ENCODE results near the gene CNOT1. TPM values are rescaled to one million over a fixed set of nuclear protein-coding genes. Genes with fewer than 3 reads are reported as not detected.

Gene CNOT1
- total and polyA plus RNA-seq, 2 experiments from 2014 or later = 50.8 to 113 TPM

DNA sequence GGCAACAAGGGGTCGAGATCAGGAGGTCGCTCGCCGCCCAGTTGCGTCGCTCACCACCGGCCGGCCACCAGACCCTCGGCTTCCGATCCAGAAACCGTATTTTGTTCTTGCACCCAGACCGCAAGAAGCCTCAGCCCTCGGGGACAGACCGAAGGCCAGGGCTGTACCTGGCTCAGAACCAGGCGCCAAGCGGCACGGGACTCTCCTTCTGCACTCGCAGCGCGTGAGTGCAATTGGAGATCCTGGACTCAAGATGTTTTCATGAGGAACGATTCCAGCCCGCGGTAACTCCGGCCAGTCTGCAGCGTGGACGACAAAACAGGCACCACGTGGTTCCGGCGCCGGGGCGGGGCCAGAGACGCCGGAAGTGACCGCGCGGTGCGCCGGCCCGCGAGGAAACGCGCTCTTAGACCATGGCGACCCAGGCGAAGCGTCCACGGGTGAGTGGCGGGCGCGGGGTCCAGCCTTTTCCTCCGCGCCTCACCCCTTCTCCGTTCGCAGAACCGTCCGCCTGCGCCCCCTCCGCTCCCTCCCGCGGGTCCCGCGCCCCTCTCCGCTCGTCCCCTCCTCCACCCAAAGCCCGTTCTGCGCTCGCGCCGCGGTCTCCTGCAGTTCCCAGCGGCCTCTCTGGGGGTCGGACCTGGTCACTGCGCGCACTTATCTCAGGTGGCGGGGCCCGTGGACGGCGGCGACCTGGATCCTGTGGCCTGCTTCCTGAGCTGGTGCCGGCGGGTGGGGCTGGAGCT is 114.3 kb downstream of the CNOT1 start, which contains the start of gene SETD6:
SETD6 (plus strand) TSS at position 393 of the 746 bp plus-strand sequence; CDS start at position 414, 21 bp downstream.
- peaks cover 7% of the 10 kb centered on the region for H4K20me1 ChIP-seq (ENCODE audit: insufficient read depth, poor library complexity, severe bottlenecking)
- H3K9me3 ChIP-seq (ENCODE audit: low read depth) = no peaks in the 10 kb centered on the region
- TF ChIP-seq EZH2phosphoT487 (IDR thresholded peaks at IDR 0.05; ENCODE audit: low read depth, severe bottlenecking, unreplicated experiment) (no peak), EZH2 (IDR thresholded peaks at IDR 0.05; ENCODE audit: borderline replicate concordance) (no peak)
- TF ChIP-seq, protein P1, sequence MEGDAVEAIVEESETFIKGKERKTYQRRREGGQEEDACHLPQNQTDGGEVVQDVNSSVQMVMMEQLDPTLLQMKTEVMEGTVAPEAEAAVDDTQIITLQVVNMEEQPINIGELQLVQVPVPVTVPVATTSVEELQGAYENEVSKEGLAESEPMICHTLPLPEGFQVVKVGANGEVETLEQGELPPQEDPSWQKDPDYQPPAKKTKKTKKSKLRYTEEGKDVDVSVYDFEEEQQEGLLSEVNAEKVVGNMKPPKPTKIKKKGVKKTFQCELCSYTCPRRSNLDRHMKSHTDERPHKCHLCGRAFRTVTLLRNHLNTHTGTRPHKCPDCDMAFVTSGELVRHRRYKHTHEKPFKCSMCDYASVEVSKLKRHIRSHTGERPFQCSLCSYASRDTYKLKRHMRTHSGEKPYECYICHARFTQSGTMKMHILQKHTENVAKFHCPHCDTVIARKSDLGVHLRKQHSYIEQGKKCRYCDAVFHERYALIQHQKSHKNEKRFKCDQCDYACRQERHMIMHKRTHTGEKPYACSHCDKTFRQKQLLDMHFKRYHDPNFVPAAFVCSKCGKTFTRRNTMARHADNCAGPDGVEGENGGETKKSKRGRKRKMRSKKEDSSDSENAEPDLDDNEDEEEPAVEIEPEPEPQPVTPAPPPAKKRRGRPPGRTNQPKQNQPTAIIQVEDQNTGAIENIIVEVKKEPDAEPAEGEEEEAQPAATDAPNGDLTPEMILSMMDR (IDR thresholded peaks at IDR 0.05; ENCODE audit: poor library complexity) = no peak
- H3K4me3 ChIP-seq = peak within 1 kb of the TSS; percentile 69
- peak within 1 kb of the TSS; percentile 70 for H2AFZ ChIP-seq
- H3K4me1 ChIP-seq (ENCODE audit: insufficient read depth) = peaks cover 21% of the 10 kb centered on the region
- WGBS (ENCODE audit: low lambda C conversion rate, missing lambda C conversion rate) = 2% methylated on average over 77 of the region's 80 CpGs
- H3K4me2 ChIP-seq = peak within 1 kb of the TSS; percentile 93
- peak within 1 kb of the TSS; percentile 81 for H3K27ac ChIP-seq
- H3K79me2 ChIP-seq = peaks cover 5% of the 10 kb centered on the region
- DNase-seq (ENCODE audit: low spot score) = peak; percentile 93
- no peaks in the 10 kb centered on the region for H3K27me3 ChIP-seq
- no peaks in the 10 kb centered on the region for H3K36me3 ChIP-seq (replicated peaks; ENCODE audit: insufficient read depth, low read depth)
- no peaks in the 10 kb centered on the region for H3K9me2 ChIP-seq (replicated peaks; ENCODE audit: insufficient read depth)

DNA sequence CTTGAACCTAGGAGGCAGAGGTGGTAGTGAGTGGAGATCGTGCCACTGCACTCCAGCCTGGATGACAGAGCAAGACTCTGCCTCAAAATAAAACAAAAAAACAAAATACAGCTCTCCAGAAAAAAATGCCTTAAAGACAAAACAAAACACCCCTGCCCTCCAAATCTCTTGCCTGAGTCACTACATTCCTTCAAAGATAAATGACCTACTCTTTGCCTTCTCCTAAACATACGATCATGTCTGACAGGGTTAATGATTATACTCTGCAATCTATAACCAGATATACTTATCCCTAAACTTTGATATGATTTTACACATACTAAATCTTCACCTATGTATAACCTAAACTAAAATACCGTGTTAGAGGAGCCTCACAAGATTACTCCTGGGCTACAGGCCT is 115.8 kb downstream of the CNOT1 start:
- no peaks in the 10 kb centered on the region for H3K9me3 ChIP-seq (ENCODE audit: low read depth)
- no peak for TF ChIP-seq EZH2 (IDR thresholded peaks at IDR 0.05; ENCODE audit: borderline replicate concordance)
- TF ChIP-seq EZH2phosphoT487 (IDR thresholded peaks at IDR 0.05; ENCODE audit: low read depth, severe bottlenecking, unreplicated experiment) = no peak
- TF ChIP-seq, protein P1 (IDR thresholded peaks at IDR 0.05; ENCODE audit: poor library complexity) = no peak
- H3K9me2 ChIP-seq (replicated peaks; ENCODE audit: insufficient read depth) = no peaks in the 10 kb centered on the region
- H3K4me1 ChIP-seq (ENCODE audit: insufficient read depth) = peaks cover 21% of the 10 kb centered on the region
- H3K4me3 ChIP-seq = no peak overlapping the region
- H4K20me1 ChIP-seq (ENCODE audit: insufficient read depth, poor library complexity, severe bottlenecking) = peaks cover 7% of the 10 kb centered on the region
- H3K27ac ChIP-seq = no peak overlapping the region
- H3K4me2 ChIP-seq = peak overlapping the region; percentile 93
- no peak for DNase-seq (ENCODE audit: low spot score)
- H3K79me2 ChIP-seq = peaks cover 2% of the 10 kb centered on the region
- H3K36me3 ChIP-seq (replicated peaks; ENCODE audit: insufficient read depth, low read depth) = no peaks in the 10 kb centered on the region
- H2AFZ ChIP-seq = no peak overlapping the region
- H3K27me3 ChIP-seq = no peaks in the 10 kb centered on the region
- 70% methylated on average over 3 of the region's 3 CpGs for WGBS (ENCODE audit: low lambda C conversion rate, missing lambda C conversion rate)

DNA sequence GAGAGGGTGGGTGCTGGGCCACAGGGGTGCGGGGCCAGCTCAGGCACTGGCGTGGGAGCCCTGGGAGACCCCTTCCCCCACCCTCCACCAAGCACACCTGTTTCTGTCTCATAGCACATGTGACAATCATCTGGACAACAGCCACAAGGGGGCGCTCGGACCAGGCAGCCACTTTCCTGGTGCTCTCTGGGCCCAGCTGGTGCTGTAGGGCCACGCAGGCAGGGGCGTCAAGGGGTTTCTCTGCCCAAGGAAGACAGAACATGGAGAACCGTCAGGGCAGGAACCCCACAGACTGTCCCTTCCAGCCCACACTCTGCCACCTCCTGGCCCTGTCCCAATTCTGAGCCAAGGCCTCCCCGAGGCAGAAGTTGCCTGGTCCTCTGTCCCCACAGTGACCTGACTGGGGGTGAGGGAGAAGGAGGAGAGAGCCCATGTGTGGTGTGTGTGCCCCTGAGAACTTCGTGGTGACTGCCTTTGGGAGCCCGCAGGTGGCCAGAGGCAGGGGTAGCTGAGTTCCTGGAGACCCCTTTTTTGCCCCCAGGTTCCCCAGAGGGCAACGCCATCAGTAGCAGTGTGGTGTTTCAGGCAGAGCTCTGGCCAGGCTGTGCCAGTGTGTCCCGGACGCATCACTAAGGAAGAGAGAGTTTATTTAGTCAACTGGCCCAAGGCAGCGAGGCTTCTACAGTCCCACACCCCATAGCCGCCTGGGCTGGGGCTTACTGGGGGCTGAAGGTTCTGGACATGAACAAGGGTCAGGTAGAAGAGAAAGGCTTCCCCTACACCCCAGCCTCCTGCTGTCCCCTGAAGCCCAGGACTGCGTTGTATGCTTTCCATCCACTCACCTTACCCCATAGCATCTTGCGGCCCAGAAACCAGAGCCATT is 117.5 kb downstream of the CNOT1 start:
- Histone ChIP-seq H3K27ac (no peak overlapping the region), H3K79me2 (peaks cover 2% of the 10 kb centered on the region), H3K27me3 (no peaks in the 10 kb centered on the region), H3K4me3 (no peak overlapping the region), H3K36me3 (replicated peaks; ENCODE audit: insufficient read depth, low read depth) (no peaks in the 10 kb centered on the region), H3K9me2 (replicated peaks; ENCODE audit: insufficient read depth) (no peaks in the 10 kb centered on the region), H3K4me1 (ENCODE audit: insufficient read depth) (peaks cover 21% of the 10 kb centered on the region), H3K9me3 (ENCODE audit: low read depth) (no peaks in the 10 kb centered on the region), H2AFZ (no peak overlapping the region), H4K20me1 (ENCODE audit: insufficient read depth, poor library complexity, severe bottlenecking) (peaks cover 7% of the 10 kb centered on the region), H3K4me2 (no peak overlapping the region)
- WGBS (ENCODE audit: low lambda C conversion rate, missing lambda C conversion rate) = 70% methylated on average over 17 of the region's 17 CpGs
- TF ChIP-seq EZH2 (IDR thresholded peaks at IDR 0.05; ENCODE audit: borderline replicate concordance) = no peak
- TF ChIP-seq, protein P1 (IDR thresholded peaks at IDR 0.05; ENCODE audit: poor library complexity) = peak; percentile 66
- DNase-seq (ENCODE audit: low spot score) = peak; percentile 80

Data from hepatocyte (in vitro differentiated cells).